CD4-positive, alpha-beta T cell treated with Interleukin-12 subunit alpha and Interleukin-12 subunit beta, for 1 hour (primary cell): ENCODE results near the gene RAB26.
"Not testable (repeated sequence)": the region's sequence is repeated elsewhere in the genome, so short reads cannot be mapped to it uniquely, and the experiment has no call there.

Source experiments
- DNase-seq: peaks from one replicate; pipeline ENCODE4 v3.0.0-alpha.2; 2020

RAB26 gene

GRCh38 chr16:2117960-2118722 lies 30.3 kb upstream of the RAB26 start:
- not testable (repeated sequence) for DNase-seq

GRCh38 chr16:2121325-2121724 lies 27.1 kb upstream of the RAB26 start:
- peak; percentile 49 for DNase-seq

- DNase-seq = no peak
Measured at GRCh38 chr16:2121853-2122252, 26.6 kb upstream of the RAB26 start.

GRCh38 chr16:2122429-2122828 lies 26.0 kb upstream of the RAB26 start:
- no peak for DNase-seq

- not testable (repeated sequence) for DNase-seq
Measured at GRCh38 chr16:2122934-2123683, 25.3 kb upstream of the RAB26 start.

GRCh38 chr16:2123706-2124376 lies 24.6 kb upstream of the RAB26 start:
- not testable (repeated sequence) for DNase-seq

GRCh38 chr16:2124377-2124693 lies 24.1 kb upstream of the RAB26 start:
- not testable (repeated sequence) for DNase-seq

GRCh38 chr16:2124694-2125444 lies 23.6 kb upstream of the RAB26 start:
- not testable (repeated sequence) for DNase-seq

GRCh38 chr16:2125609-2126008 lies 22.8 kb upstream of the RAB26 start:
- not testable (repeated sequence) for DNase-seq

- DNase-seq = not testable (repeated sequence)
Measured at GRCh38 chr16:2126161-2126743, 22.2 kb upstream of the RAB26 start.

- DNase-seq = not testable (repeated sequence)
Measured at GRCh38 chr16:2126928-2127556, 21.4 kb upstream of the RAB26 start.

GRCh38 chr16:2127630-2128280 lies 20.7 kb upstream of the RAB26 start:
- peak; percentile 53 for DNase-seq

- not testable (repeated sequence) for DNase-seq
Measured at GRCh38 chr16:2129251-2129650, 19.2 kb upstream of the RAB26 start.

GRCh38 chr16:2129890-2130447 lies 18.5 kb upstream of the RAB26 start:
- DNase-seq = not testable (repeated sequence)

- DNase-seq = not testable (repeated sequence)
Measured at GRCh38 chr16:2133797-2134196, 14.6 kb upstream of the RAB26 start.

GRCh38 chr16:2135071-2135470 lies 13.4 kb upstream of the RAB26 start:
- not testable (repeated sequence) for DNase-seq

GRCh38 chr16:2135770-2136490 lies 12.5 kb upstream of the RAB26 start, which contains the start of gene PKD1:
Gene PKD1, minus strand, starts transcription at chr16:2135898. Its CDS starts 209 bp downstream, at chr16:2135689.
- peak; percentile 99 for DNase-seq

- DNase-seq = no peak
Measured at GRCh38 chr16:2142942-2143877, 5.2 kb upstream of the RAB26 start.

GRCh38 chr16:2143878-2144485 lies 4.4 kb upstream of the RAB26 start:
- DNase-seq = no peak
